Neural cell (in vitro differentiated cells): Measurements from ENCODE around the gene RSF1. TPM values are rescaled to one million over a fixed set of nuclear protein-coding genes. Genes with fewer than 3 reads are reported as not detected.

Source experiments
- H2AFZ ChIP-seq: fragments of 200-600, 300-800 bp; sonication (generic), shearing (Covaris generic); 2 replicates; pipeline ENCODE4 v1.6.0; 2014; ENCODE audit warnings: low read depth, mild to moderate bottlenecking, antibody characterized with exemption, low read length, moderate library complexity
- H3F3A ChIP-seq: fragments of 200-600 bp; shearing (Covaris generic); 2 replicates; pipeline ENCODE4 v1.6.1; 2016; ENCODE audit warnings: mild to moderate bottlenecking, moderate library complexity, mixed read lengths, antibody characterized with exemption, low read length; ENCODE audit not compliant: insufficient read depth, poor library complexity, severe bottlenecking
- H3K27ac ChIP-seq: fragments of 200-600, 300-800 bp; sonication (generic), shearing (Covaris generic); 2 replicates; pipeline ENCODE4 v1.5.1; 2014; ENCODE audit warnings: mild to moderate bottlenecking, low read length, moderate library complexity
- H3K27me3 ChIP-seq: fragments of 300-800, 200-600 bp; sonication (generic), shearing (Covaris generic); 2 replicates; pipeline ENCODE4 v1.6.0; 2014; ENCODE audit warnings: mild to moderate bottlenecking, low read depth, low read length, moderate library complexity; ENCODE audit not compliant: insufficient read depth
- H3K36me3 ChIP-seq: fragments of 300-800, 200-600 bp; sonication (generic), shearing (Covaris generic); 2 replicates; pipeline ENCODE4 v1.5.1; 2014; ENCODE audit warnings: mild to moderate bottlenecking, antibody characterized with exemption, low read length, moderate library complexity; ENCODE audit not compliant: insufficient read depth
- H3K4me2 ChIP-seq: fragments of 300-800, 200-600 bp; sonication (generic), shearing (Covaris generic); 2 replicates; pipeline ENCODE4 v1.6.0; 2014; ENCODE audit warnings: mild to moderate bottlenecking, low read length
- H3K4me3 ChIP-seq: fragments of 300-800, 200-600 bp; sonication (generic), shearing (Covaris generic); 2 replicates; pipeline ENCODE4 v1.5.1; 2014; ENCODE audit warnings: mild to moderate bottlenecking, low read length, moderate library complexity
- H3K79me2 ChIP-seq: fragments of 200-600 bp; shearing (Covaris generic); replicated peaks from 2 replicates; pipeline ENCODE4 v1.6.0; 2014; ENCODE audit warnings: mild to moderate bottlenecking, low read length, moderate library complexity; ENCODE audit not compliant: insufficient read depth
- H3K9ac ChIP-seq: fragments of 300-800, 200-600 bp; sonication (generic), shearing (Covaris generic); 2 replicates; pipeline ENCODE4 v1.6.1; 2016; ENCODE audit warnings: mild to moderate bottlenecking, low read length, mixed read lengths
- H3K9me2 ChIP-seq: fragments of 200-600 bp; shearing (Covaris generic); 2 replicates; pipeline ENCODE4 v1.6.1; 2016; ENCODE audit warnings: mild to moderate bottlenecking, low read length, mixed read lengths; ENCODE audit not compliant: insufficient read depth
- H3K9me3 ChIP-seq: fragments of 200-600, 300-800 bp; sonication (generic), shearing (Covaris generic); 2 replicates; pipeline ENCODE4 v1.6.1; 2016; ENCODE audit warnings: mild to moderate bottlenecking, mixed run types, low read length, moderate library complexity, mixed read lengths
- H4K20me1 ChIP-seq: fragments of 200-600 bp; shearing (Covaris generic); 2 replicates; pipeline ENCODE4 v1.6.1; 2016; ENCODE audit warnings: mild to moderate bottlenecking, mixed run types; ENCODE audit not compliant: insufficient read depth
- CTCF ChIP-seq: fragments of 450-650 bp; IDR thresholded peaks from 2 replicates; pipeline ENCODE4 v1.5.1; 2014; ENCODE audit warnings: antibody characterized with exemption, mild to moderate bottlenecking, moderate library complexity; ENCODE audit not compliant: poor library complexity, severe bottlenecking
- EP300 ChIP-seq: fragments of 450-650 bp; conservative IDR thresholded peaks from 2 replicates; pipeline ENCODE4 v1.6.1; 2014; ENCODE audit warnings: antibody characterized with exemption, mild to moderate bottlenecking, moderate library complexity; ENCODE audit not compliant: poor library complexity, severe bottlenecking
- EZH2 ChIP-seq: fragments of 200-600, 300-800 bp; shearing (Covaris generic), sonication (generic); IDR thresholded peaks from 2 replicates; pipeline ENCODE4 v1.6.1; 2014; ENCODE audit warnings: antibody characterized with exemption, low read length, borderline replicate concordance, mild to moderate bottlenecking; ENCODE audit not compliant: insufficient read depth, poor library complexity, severe bottlenecking
- MXI1 ChIP-seq: fragments of 450-650 bp; conservative IDR thresholded peaks from 2 replicates; pipeline ENCODE4 v1.6.1; 2014; ENCODE audit warnings: antibody characterized with exemption, mild to moderate bottlenecking; ENCODE audit not compliant: poor library complexity, severe bottlenecking
- POLR2AphosphoS5 ChIP-seq: IDR thresholded peaks from 2 replicates; pipeline ENCODE4 v1.6.1; 2012
- RAD21 ChIP-seq: fragments of 450-650 bp; conservative IDR thresholded peaks from 2 replicates; pipeline ENCODE4 v1.6.1; 2014; ENCODE audit warnings: antibody characterized with exemption, mild to moderate bottlenecking, moderate library complexity
- REST ChIP-seq: IDR thresholded peaks from 2 replicates; pipeline ENCODE4 v1.6.1; 2012; ENCODE audit warnings: borderline replicate concordance
- SMC3 ChIP-seq: fragments of 450-650 bp; conservative IDR thresholded peaks from 2 replicates; pipeline ENCODE4 v1.6.1; 2014; ENCODE audit warnings: antibody characterized with exemption, mild to moderate bottlenecking, moderate library complexity; ENCODE audit not compliant: poor library complexity
- TAF1 ChIP-seq: IDR thresholded peaks from 2 replicates; pipeline ENCODE4 v1.6.1; 2012; ENCODE audit warnings: low read depth
- polyA plus RNA-seq: library from polyadenylated mRNA; depleted of rRNA; stranded (reverse); fragments of >200 nt; gene quantifications from 2 replicates; pipeline ENCODE4 v1.2.3, GENCODE V29; 2014

The RSF1 gene
- polyA plus RNA-seq, 1 donor from 2014 or later: 19.1 TPM

DNA sequence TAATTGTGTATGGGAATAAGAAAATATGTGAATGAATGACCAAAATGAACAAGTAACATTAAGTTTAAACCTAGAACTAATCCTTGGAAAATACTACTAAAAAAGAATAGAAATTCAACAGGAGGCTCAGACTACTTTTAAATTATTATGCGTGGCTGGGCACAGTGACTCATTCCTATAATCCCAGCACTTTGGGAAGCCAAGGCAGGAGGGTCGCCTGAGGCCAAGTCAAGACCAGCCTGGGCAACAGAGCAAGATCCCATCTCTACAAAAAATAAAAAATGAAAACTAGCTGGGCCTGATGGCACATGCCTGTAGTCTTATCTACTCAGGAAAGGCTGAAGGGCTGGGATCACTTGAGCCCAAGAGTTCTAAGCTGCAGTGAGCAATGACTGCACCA lies 97.5 kb downstream of the RSF1 start:
- no peaks in the 10 kb centered on the region for H3F3A ChIP-seq
- no peak overlapping the region for H3K9ac ChIP-seq
- H4K20me1 ChIP-seq: no peaks in the 10 kb centered on the region
- no peak overlapping the region for H3K4me2 ChIP-seq
- H3K27me3 ChIP-seq: no peaks in the 10 kb centered on the region
- TF ChIP-seq REST: no peak
- no peak for TF ChIP-seq MXI1
- TF ChIP-seq POLR2AphosphoS5: no peak
- no peak for TF ChIP-seq EP300
- TF ChIP-seq SMC3: no peak
- TF ChIP-seq EZH2: no peak
- TF ChIP-seq RAD21: no peak
- no peak for TF ChIP-seq TAF1
- TF ChIP-seq CTCF: no peak
- H3K79me2 ChIP-seq: no peaks in the 10 kb centered on the region
- H3K36me3 ChIP-seq: peaks cover 11% of the 10 kb centered on the region
- H2AFZ ChIP-seq: no peak overlapping the region
- H3K27ac ChIP-seq: no peak overlapping the region
- H3K9me2 ChIP-seq: no peaks in the 10 kb centered on the region
- no peaks in the 10 kb centered on the region for H3K9me3 ChIP-seq
- H3K4me3 ChIP-seq: no peak overlapping the region

GRCh38 chr11:77710358-77710757 lies 110.2 kb downstream of the RSF1 start:
- H3K79me2 ChIP-seq: no peaks in the 10 kb centered on the region
- no peak overlapping the region for H3K4me3 ChIP-seq
- H3F3A ChIP-seq: no peaks in the 10 kb centered on the region
- no peak overlapping the region for H2AFZ ChIP-seq
- H4K20me1 ChIP-seq: no peaks in the 10 kb centered on the region
- no peaks in the 10 kb centered on the region for H3K27me3 ChIP-seq
- H3K36me3 ChIP-seq: no peaks in the 10 kb centered on the region
- H3K9me3 ChIP-seq: no peaks in the 10 kb centered on the region
- no peaks in the 10 kb centered on the region for H3K9me2 ChIP-seq
- no peak overlapping the region for H3K4me2 ChIP-seq
- no peak overlapping the region for H3K9ac ChIP-seq
- no peak for TF ChIP-seq POLR2AphosphoS5
- no peak for TF ChIP-seq REST
- no peak for TF ChIP-seq CTCF
- TF ChIP-seq TAF1: no peak
- H3K27ac ChIP-seq: no peak overlapping the region
